Lung (tissue), 12 donors: Measurements from ENCODE around the gene SUOX. TPM values are rescaled to one million over a fixed set of nuclear protein-coding genes. Genes with fewer than 3 reads are reported as not detected.

Experiments used
- ATAC-seq: fragments of 200-7000 bp; cut with Tn5 transposase; one replicate; pipeline ENCODE4 v1.9.1; 2020; ENCODE audit warnings: moderate number of reproducible peaks; ENCODE audit not compliant: insufficient read depth, low FRiP score
- DNase-seq, 3 donors: peaks; one replicate each; pipeline ENCODE4 v3.0.0-alpha.2; 2013 to 2017
- H3K27ac ChIP-seq, 2 donors: one replicate each; pipeline ENCODE4 v1.5.1; 2013; ENCODE audit warnings: mild to moderate bottlenecking in 2 of 2, moderate library complexity in 2 of 2, control low read depth in 1 of 2, inconsistent platforms in 1 of 2, low read depth in 1 of 2, low read length in 1 of 2
- H3K27me3 ChIP-seq, 3 donors: one replicate each; pipeline ENCODE4 v1.5.1; 2013; ENCODE audit warnings: low read length in 2 of 3; ENCODE audit not compliant: control insufficient read depth in 3 of 3, insufficient read depth in 3 of 3
- H3K36me3 ChIP-seq, 4 donors: one replicate each; pipeline ENCODE4 v1.5.1; 2013; ENCODE audit warnings: low read length in 4 of 4, mild to moderate bottlenecking in 1 of 4, moderate library complexity in 1 of 4; ENCODE audit not compliant: control insufficient read depth in 4 of 4, insufficient read depth in 4 of 4
- H3K4me1 ChIP-seq, 5 donors: one replicate each; pipeline ENCODE4 v1.5.1; 2013; ENCODE audit warnings: low read length in 5 of 5, mild to moderate bottlenecking in 2 of 5, moderate library complexity in 1 of 5; ENCODE audit not compliant: control insufficient read depth in 5 of 5, insufficient read depth in 5 of 5
- H3K4me3 ChIP-seq: one replicate; pipeline ENCODE4 v1.5.1; 2013; ENCODE audit warnings: mild to moderate bottlenecking, control low read depth, moderate library complexity
- H3K9ac ChIP-seq, 2 donors: one replicate each; pipeline ENCODE4 v1.5.1; 2013; ENCODE audit warnings: low read length in 2 of 2, control low read depth in 1 of 2; ENCODE audit not compliant: insufficient read depth in 1 of 2
- H3K9me3 ChIP-seq, 4 donors: one replicate each; pipeline ENCODE4 v1.5.1; 2013; ENCODE audit warnings: low read length in 3 of 4, mild to moderate bottlenecking in 1 of 4, moderate library complexity in 1 of 4; ENCODE audit not compliant: control insufficient read depth in 4 of 4, insufficient read depth in 3 of 4
- WGBS, 2 donors: extraction: QIAGEN DNeasy Blood & Tissue Kit; methylation state at CpG; one replicate each; pipeline ENCODE4 v1.1.7; 2013; 5-methylcytosine and 5-hydroxymethylcytosine counted together
- polyA plus RNA-seq, 2 donors: library from polyadenylated mRNA; stranded (reverse); fragments of 200-250 nt; gene quantifications; one replicate each; pipeline ENCODE4 v1.2.1, GENCODE V29; 2013
- total RNA-seq, 2 donors: library from RNA; depleted of rRNA in 1 of 2; stranded (reverse); fragments of >200 nt in 1 of 2; gene quantifications; one replicate each; pipeline ENCODE4 v1.2.1, GENCODE V29; 2014 to 2021
- TF ChIP-seq, protein P1 (sequence below): IDR thresholded peaks from 2 replicates; pipeline ENCODE4 v1.5.1; 2012; ENCODE audit warnings: mild to moderate bottlenecking; ENCODE audit errors: control extremely low read depth, extremely low read depth
- donor health status: control.
- donor health status: control.
- donor health status: Bipolar disorder and iron deficiency.
- donor health status: healthy.
- donor health status: DM: yes; HTN: yes; CAD: no.

Gene SUOX
- total and polyA plus RNA-seq, 4 donors, result 15.1 to 26.2 (median 17.4) TPM

DNA sequence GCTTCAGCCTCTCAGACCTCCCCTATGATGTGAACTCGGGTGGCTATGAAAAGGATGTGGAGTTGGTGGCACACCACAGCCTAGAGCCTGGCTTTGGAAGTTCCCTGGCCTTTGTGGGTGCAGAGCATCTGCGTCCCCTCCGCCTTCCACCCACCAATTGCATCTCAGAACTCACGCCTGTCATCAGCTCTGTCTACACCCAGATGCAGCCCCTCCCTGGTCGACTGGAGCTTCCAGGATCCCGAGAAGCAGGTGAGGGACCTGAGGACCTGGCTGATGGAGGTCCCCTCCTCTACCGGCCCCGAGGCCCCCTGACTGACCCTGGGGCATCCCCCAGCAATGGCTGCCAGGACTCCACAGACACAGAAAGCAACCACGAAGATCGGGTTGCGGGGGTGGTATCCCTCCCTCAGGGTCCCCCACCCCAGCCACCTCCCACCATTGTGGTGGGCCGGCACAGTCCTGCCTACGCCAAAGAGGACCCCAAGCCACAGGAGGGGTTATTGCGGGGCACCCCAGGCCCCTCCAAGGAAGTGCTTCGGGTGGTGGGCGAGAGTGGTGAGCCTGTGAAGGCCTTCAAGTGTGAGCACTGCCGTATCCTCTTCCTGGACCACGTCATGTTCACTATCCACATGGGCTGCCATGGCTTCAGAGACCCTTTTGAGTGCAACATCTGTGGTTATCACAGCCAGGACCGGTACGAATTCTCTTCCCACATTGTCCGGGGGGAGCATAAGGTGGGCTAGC is 37.7 kb downstream of the SUOX start:
- no peaks in the 10 kb centered on the region for H3K9me3 ChIP-seq
- H3K9ac ChIP-seq, result no peak overlapping the region
- TF ChIP-seq, protein P1, sequence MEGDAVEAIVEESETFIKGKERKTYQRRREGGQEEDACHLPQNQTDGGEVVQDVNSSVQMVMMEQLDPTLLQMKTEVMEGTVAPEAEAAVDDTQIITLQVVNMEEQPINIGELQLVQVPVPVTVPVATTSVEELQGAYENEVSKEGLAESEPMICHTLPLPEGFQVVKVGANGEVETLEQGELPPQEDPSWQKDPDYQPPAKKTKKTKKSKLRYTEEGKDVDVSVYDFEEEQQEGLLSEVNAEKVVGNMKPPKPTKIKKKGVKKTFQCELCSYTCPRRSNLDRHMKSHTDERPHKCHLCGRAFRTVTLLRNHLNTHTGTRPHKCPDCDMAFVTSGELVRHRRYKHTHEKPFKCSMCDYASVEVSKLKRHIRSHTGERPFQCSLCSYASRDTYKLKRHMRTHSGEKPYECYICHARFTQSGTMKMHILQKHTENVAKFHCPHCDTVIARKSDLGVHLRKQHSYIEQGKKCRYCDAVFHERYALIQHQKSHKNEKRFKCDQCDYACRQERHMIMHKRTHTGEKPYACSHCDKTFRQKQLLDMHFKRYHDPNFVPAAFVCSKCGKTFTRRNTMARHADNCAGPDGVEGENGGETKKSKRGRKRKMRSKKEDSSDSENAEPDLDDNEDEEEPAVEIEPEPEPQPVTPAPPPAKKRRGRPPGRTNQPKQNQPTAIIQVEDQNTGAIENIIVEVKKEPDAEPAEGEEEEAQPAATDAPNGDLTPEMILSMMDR, result no peak
- H3K4me3 ChIP-seq, result no peak overlapping the region
- DNase-seq, result no peak
- H3K4me1 ChIP-seq, result peaks cover 0 to 2% (median 0%) of the 10 kb centered on the region in 5 donors
- H3K36me3 ChIP-seq, result peaks cover 10 to 50% (median 22%) of the 10 kb centered on the region in 4 donors
- 88 to 89% methylated on average over 21 of the region's 21 CpGs for WGBS, 2 donors
- no peak overlapping the region for H3K27ac ChIP-seq
- no peak for ATAC-seq
- no peaks in the 10 kb centered on the region for H3K27me3 ChIP-seq

DNA sequence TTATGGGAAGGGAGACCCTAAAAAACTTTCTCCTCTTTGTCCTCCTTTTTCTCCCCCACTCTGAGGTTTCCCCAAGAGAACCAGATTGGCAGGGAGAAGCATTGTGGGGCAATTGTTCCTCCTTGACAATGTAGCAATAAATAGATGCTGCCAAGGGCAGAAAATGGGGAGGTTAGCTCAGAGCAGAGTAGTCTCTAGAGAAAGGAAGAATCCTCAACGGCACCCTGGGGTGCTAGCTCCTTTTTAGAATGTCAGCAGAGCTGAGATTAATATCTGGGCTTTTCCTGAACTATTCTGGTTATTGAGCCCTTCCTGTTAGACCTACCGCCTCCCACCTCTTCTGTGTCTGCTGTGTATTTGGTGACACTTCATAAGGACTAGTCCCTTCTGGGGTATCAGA is 40.1 kb downstream of the SUOX start:
- TF ChIP-seq, protein P1, result no peak
- peaks cover 0 to 4% (median 0%) of the 10 kb centered on the region in 5 donors for H3K4me1 ChIP-seq
- H3K4me3 ChIP-seq, result no peak overlapping the region
- no peak overlapping the region for H3K27ac ChIP-seq
- ATAC-seq (no peak), DNase-seq (no peak)
- no peaks in the 10 kb centered on the region for H3K9me3 ChIP-seq
- no peak overlapping the region for H3K9ac ChIP-seq
- H3K36me3 ChIP-seq, result peaks cover 10 to 35% (median 21%) of the 10 kb centered on the region in 4 donors
- 47 to 66% methylated on average over 2 of the region's 2 CpGs for WGBS, 2 donors
- no peaks in the 10 kb centered on the region for H3K27me3 ChIP-seq

DNA sequence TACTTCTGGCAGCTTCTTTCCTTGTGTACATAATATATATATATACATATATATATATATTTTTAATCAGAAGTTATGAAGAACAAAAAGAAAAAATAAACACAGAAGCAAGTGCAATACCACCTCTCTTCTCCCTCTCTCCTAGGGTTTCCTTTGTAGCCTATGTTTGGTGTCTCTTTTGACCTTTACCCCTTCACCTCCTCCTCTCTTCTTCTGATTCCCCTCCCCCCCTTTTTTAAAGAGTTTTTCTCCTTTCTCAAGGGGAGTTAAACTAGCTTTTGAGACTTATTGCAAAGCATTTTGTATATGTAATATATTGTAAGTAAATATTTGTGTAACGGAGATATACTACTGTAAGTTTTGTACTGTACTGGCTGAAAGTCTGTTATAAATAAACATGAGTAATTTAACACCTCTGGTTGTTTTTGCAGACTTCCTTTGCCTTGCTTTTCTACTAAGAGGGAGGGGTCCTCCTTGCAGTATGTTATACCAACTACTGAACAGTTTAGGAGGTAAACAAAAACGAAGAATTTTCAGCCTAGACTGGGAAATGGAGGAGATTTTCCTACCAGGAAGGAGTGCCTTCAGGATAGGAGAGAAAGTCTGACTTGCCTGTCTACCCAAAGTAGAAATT is 41.1 kb downstream of the SUOX start:
- Histone ChIP-seq H3K27ac (no peak overlapping the region), H3K4me3 (no peak overlapping the region), H3K9ac (no peak overlapping the region), H3K9me3 (no peaks in the 10 kb centered on the region), H3K36me3 (peaks cover 9 to 30% (median 15%) of the 10 kb centered on the region in 4 donors), H3K27me3 (no peaks in the 10 kb centered on the region), H3K4me1 (peaks cover 0 to 9% (median 7%) of the 10 kb centered on the region in 5 donors)
- DNase-seq (no peak), ATAC-seq (no peak)
- 58 to 68% methylated on average over 2 of the region's 2 CpGs for WGBS, 2 donors
- TF ChIP-seq, protein P1, result no peak
